HepG2 (cell line): Measurements from ENCODE around the gene FGFR2. TPM values are rescaled to one million over a fixed set of nuclear protein-coding genes. Genes with fewer than 3 reads are reported as not detected.

Source experiments
- ARNTL ChIP-seq: sonication (generic); formaldehyde crosslinking; IDR thresholded peaks from 2 replicates; pipeline ENCODE4 v1.4.0; 2020; ENCODE audit warnings: mild to moderate bottlenecking, missing genetic modification reagents
- BHLHE40 ChIP-seq: IDR thresholded peaks from 2 replicates; pipeline ENCODE4 v1.6.1; 2011; ENCODE audit warnings: low read length, improper control_type of control experiment
- CENPT ChIP-seq: sonication (generic); formaldehyde crosslinking; IDR thresholded peaks from 2 replicates; pipeline ENCODE4 v1.8.0; 2022; ENCODE audit warnings: low read depth, mild to moderate bottlenecking, moderate library complexity, missing genetic modification reagents
- CENPX ChIP-seq: sonication (generic); formaldehyde crosslinking; IDR thresholded peaks from 2 replicates; pipeline ENCODE4 v1.9.0; 2021; ENCODE audit warnings: mild to moderate bottlenecking, missing genetic modification reagents, moderate library complexity
- GABPA ChIP-seq, 2 experiments: IDR thresholded peaks; 2 replicates each; pipeline ENCODE4 v1.6.1; 2011 to 2016; ENCODE audit warnings: low read depth in 2 of 2, low read length in 1 of 2, missing biosample characterization in 1 of 2, missing genetic modification characterization in 1 of 2
- ZFP62 ChIP-seq: sonication (generic); formaldehyde crosslinking; IDR thresholded peaks from 2 replicates; pipeline ENCODE4 v1.4.0; 2020; ENCODE audit warnings: missing genetic modification reagents
- ZNF441 ChIP-seq: sonication (generic); formaldehyde crosslinking; IDR thresholded peaks from 2 replicates; pipeline ENCODE4 v1.7.0; 2021; ENCODE audit warnings: missing genetic modification reagents, borderline replicate concordance
- ZNF646 ChIP-seq: sonication (generic); formaldehyde crosslinking; IDR thresholded peaks from 2 replicates; pipeline ENCODE4 v1.9.0; 2021; ENCODE audit warnings: mild to moderate bottlenecking, missing genetic modification reagents
- ZNF746 ChIP-seq: sonication (generic); formaldehyde crosslinking; IDR thresholded peaks from 2 replicates; pipeline ENCODE4 v1.8.0; 2022; ENCODE audit warnings: mild to moderate bottlenecking, missing genetic modification reagents
- polyA plus RNA-seq, 8 experiments: library from polyadenylated mRNA; depleted of rRNA in 3 of 8; stranded (reverse) in 7 of 8; unstranded in 1 of 8; fragments of >200 nt; fragmentation: Illumina TruSeq in 4 of 8; extraction: Trizol in 4 of 8; gene quantifications; 2 replicates each; pipeline versions ENCODE4 v1.2.1 to v1.2.3, GENCODE V29; 2011 to 2016; ENCODE audit warnings: low read depth in 4 of 8, missing spikeins in 1 of 8, mixed read lengths in 1 of 8; ENCODE audit not compliant: insufficient read depth in 1 of 8
- total RNA-seq, 5 experiments: library from RNA; depleted of rRNA; stranded (reverse); fragments of >200 nt; fragmentation: Illumina TruSeq; extraction: Trizol; gene quantifications; 2 replicates each; pipeline ENCODE4 v1.2.3, GENCODE V29; 2016; ENCODE audit warnings: low read depth in 1 of 5
- TF ChIP-seq, protein P1 (sequence below): sonication (generic); formaldehyde crosslinking; IDR thresholded peaks from 2 replicates; pipeline ENCODE4 v1.4.0; 2020; ENCODE audit warnings: mild to moderate bottlenecking, missing genetic modification reagents
- TF ChIP-seq, protein P2 (sequence below): sonication (generic); formaldehyde crosslinking; IDR thresholded peaks from 2 replicates; pipeline ENCODE4 v1.4.0; 2020; ENCODE audit warnings: missing genetic modification reagents, borderline replicate concordance

Gene FGFR2
- total and polyA plus RNA-seq, 2 of the 13 experiments (the other 11 are each of a cell fraction or from before 2014, with no cell fraction given) = 1.6 to 2.6 TPM

- TF ChIP-seq ZNF646 (no peak), ZNF746 (CRISPR knock-in tag) (no peak), GABPA (IDR thresholded peaks at IDR 0.05; ENCODE audit: low read depth, low read length) (no peak), GABPA (CRISPR knock-in tag; IDR thresholded peaks at IDR 0.05; ENCODE audit: low read depth) (no peak), BHLHE40 (no peak), CENPX (CRISPR knock-in tag) (no peak), CENPT (CRISPR knock-in tag) (no peak), ARNTL (CRISPR knock-in tag) (no peak), ZNF441 (CRISPR knock-in tag) (no peak), ZFP62 (CRISPR knock-in tag) (no peak)
- TF ChIP-seq, protein P1, sequence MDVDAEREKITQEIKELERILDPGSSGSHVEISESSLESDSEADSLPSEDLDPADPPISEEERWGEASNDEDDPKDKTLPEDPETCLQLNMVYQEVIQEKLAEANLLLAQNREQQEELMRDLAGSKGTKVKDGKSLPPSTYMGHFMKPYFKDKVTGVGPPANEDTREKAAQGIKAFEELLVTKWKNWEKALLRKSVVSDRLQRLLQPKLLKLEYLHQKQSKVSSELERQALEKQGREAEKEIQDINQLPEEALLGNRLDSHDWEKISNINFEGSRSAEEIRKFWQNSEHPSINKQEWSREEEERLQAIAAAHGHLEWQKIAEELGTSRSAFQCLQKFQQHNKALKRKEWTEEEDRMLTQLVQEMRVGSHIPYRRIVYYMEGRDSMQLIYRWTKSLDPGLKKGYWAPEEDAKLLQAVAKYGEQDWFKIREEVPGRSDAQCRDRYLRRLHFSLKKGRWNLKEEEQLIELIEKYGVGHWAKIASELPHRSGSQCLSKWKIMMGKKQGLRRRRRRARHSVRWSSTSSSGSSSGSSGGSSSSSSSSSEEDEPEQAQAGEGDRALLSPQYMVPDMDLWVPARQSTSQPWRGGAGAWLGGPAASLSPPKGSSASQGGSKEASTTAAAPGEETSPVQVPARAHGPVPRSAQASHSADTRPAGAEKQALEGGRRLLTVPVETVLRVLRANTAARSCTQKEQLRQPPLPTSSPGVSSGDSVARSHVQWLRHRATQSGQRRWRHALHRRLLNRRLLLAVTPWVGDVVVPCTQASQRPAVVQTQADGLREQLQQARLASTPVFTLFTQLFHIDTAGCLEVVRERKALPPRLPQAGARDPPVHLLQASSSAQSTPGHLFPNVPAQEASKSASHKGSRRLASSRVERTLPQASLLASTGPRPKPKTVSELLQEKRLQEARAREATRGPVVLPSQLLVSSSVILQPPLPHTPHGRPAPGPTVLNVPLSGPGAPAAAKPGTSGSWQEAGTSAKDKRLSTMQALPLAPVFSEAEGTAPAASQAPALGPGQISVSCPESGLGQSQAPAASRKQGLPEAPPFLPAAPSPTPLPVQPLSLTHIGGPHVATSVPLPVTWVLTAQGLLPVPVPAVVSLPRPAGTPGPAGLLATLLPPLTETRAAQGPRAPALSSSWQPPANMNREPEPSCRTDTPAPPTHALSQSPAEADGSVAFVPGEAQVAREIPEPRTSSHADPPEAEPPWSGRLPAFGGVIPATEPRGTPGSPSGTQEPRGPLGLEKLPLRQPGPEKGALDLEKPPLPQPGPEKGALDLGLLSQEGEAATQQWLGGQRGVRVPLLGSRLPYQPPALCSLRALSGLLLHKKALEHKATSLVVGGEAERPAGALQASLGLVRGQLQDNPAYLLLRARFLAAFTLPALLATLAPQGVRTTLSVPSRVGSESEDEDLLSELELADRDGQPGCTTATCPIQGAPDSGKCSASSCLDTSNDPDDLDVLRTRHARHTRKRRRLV (CRISPR knock-in tag) = no peak
- TF ChIP-seq, protein P2, sequence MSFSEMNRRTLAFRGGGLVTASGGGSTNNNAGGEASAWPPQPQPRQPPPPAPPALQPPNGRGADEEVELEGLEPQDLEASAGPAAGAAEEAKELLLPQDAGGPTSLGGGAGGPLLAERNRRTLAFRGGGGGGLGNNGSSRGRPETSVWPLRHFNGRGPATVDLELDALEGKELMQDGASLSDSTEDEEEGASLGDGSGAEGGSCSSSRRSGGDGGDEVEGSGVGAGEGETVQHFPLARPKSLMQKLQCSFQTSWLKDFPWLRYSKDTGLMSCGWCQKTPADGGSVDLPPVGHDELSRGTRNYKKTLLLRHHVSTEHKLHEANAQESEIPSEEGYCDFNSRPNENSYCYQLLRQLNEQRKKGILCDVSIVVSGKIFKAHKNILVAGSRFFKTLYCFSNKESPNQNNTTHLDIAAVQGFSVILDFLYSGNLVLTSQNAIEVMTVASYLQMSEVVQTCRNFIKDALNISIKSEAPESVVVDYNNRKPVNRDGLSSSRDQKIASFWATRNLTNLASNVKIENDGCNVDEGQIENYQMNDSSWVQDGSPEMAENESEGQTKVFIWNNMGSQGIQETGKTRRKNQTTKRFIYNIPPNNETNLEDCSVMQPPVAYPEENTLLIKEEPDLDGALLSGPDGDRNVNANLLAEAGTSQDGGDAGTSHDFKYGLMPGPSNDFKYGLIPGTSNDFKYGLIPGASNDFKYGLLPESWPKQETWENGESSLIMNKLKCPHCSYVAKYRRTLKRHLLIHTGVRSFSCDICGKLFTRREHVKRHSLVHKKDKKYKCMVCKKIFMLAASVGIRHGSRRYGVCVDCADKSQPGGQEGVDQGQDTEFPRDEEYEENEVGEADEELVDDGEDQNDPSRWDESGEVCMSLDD (CRISPR knock-in tag) = no peak
Measured at GRCh38 chr10:121510201-121510771, 88.0 kb downstream of the FGFR2 start (continued).
